ENCODE data around the gene NSMF. TPM values are rescaled to one million over a fixed set of nuclear protein-coding genes. Genes with fewer than 3 reads are reported as not detected.

Gene NSMF
- total and polyA plus RNA-seq, 2 experiments from 2014 or later: 73.0 to 107 TPM

DNA sequence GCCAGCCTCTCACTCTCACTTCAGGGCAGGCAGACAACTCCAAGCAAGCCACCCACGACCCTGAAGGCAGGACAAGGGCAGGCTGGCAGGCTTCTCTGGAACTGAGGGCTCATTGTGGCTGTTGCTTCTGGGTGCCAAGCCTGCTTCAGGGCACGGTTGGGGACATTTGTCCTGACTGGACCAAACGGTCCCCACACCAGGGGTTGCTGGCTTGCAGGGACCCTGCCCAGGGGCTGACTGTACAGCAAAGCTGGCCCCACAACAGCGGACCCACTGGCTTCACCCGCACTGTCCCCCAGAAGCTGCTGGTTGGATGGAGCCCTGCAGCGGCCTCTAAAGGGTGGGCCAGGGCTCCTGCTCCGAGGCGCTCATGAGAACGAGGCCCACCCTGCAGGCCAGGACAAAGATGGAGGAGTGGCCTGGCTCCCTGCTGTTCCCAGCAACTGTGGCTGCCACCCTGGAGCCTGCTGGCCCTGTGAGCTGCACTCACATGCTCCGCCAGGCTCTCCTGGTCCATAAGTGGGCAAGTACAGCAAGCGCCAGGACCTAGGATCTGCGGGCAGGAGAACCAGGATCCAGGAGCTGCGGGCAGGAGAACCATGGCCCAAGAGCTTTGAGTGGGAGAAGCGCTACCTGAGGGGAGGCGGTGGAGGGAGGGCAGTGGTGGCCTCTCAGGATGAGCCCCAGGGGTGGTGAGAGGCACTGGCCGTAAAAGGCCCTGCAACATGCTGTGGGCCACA lies 34.4 kb upstream of the NSMF start:
- DNase-seq (ENCODE audit: low read depth in 1 of 2, low spot score in 1 of 2): no peak
- Histone ChIP-seq H3K4me3 (no peak overlapping the region), H3K4me1 (ENCODE audit: low read depth) (peaks cover 16% of the 10 kb centered on the region), H3K27me3 (no peaks in the 10 kb centered on the region), H3K27ac (no peak overlapping the region), H3K36me3 (no peaks in the 10 kb centered on the region), H3K9me3 (ENCODE audit: low read depth) (no peaks in the 10 kb centered on the region)
- TF ChIP-seq, protein P1, sequence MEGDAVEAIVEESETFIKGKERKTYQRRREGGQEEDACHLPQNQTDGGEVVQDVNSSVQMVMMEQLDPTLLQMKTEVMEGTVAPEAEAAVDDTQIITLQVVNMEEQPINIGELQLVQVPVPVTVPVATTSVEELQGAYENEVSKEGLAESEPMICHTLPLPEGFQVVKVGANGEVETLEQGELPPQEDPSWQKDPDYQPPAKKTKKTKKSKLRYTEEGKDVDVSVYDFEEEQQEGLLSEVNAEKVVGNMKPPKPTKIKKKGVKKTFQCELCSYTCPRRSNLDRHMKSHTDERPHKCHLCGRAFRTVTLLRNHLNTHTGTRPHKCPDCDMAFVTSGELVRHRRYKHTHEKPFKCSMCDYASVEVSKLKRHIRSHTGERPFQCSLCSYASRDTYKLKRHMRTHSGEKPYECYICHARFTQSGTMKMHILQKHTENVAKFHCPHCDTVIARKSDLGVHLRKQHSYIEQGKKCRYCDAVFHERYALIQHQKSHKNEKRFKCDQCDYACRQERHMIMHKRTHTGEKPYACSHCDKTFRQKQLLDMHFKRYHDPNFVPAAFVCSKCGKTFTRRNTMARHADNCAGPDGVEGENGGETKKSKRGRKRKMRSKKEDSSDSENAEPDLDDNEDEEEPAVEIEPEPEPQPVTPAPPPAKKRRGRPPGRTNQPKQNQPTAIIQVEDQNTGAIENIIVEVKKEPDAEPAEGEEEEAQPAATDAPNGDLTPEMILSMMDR (IDR thresholded peaks at IDR 0.05; ENCODE audit: low read depth, low read length): no peak

DNA sequence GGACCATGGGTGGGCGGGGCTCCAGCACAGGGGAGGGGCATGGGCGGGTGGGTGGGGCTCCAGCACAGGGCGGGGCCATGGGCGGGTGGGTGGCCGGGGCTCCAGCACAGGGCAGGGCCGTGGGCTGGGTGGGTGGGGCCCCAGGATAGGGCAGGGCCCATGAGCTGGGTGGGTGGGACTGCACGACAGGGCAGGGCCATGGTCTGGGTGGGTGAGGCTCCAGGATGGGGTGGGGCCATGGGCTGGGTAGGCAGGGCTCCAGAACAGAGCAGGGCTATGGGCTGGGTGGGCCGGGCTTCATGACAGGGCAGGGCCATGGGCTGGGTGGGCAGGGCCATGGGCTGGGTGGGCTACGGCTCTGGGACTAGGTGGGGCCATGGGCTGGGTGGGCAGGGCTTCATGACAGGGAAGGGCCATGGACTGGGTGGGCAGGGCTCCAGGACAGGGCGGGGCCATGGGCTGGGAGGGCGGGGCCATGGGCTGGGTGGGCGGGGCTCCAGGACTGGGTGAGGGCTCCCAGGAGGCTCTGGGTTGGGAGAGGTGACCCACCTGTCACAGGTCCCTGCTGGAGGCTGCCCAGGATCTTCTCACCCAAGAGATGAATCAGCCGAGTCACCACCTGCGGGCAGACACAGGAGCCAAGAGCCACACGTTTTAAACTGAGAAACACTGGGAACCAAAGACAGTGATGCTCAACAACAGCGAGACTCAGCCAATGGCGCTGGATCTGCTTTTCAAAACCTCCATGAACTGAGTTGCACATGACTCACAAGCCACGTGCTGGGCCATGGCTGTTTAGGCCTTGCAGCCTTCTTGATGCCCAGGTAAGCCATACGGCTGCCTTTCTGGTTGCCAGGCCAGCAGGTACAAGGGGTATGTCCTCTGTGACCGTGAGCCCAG lies 33.6 kb upstream of the NSMF start:
- Histone ChIP-seq H3K9me3 (ENCODE audit: low read depth) (no peaks in the 10 kb centered on the region), H3K27ac (no peak overlapping the region), H3K36me3 (no peaks in the 10 kb centered on the region), H3K27me3 (no peaks in the 10 kb centered on the region), H3K4me1 (ENCODE audit: low read depth) (peaks cover 16% of the 10 kb centered on the region), H3K4me3 (no peak overlapping the region)
- DNase-seq (ENCODE audit: low read depth in 1 of 2, low spot score in 1 of 2): no peak
- TF ChIP-seq, protein P1 (IDR thresholded peaks at IDR 0.05; ENCODE audit: low read depth, low read length): no peak

DNA sequence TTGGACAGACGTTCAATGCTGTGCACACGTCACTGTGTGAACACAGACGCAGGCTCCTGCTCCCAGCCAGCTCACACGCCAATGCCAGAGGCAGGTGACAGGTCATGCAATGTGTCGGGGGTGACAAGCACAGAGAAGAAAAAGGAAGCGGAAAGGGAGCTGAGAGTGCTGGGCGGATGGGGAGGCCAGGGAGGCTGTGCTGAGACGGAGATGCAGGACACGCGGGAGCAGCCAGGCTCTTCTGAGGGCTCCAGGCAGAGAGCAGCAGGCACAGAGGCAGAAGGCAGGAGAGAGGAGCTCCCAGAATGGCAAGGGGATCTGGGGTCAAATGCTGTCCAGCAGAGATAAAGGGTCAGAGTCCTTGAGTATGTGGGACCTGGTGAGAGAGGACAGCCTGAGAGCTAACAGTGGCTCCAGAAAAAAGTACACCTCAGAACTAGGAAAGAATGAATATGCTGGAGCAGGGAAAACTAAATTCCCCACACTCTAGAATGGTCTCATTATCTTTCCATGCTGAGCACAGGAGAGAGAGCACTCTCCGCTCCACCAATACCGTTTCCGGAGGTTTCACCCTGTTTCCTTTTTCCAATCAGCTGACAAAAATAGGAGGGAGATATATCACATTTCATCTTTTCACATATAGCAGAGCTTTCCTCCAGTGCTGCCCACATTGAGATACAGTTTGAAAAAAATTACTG lies 32.8 kb upstream of the NSMF start:
- peak in 1 of 2 donors; percentile 40 for DNase-seq (ENCODE audit: low read depth in 1 of 2, low spot score in 1 of 2)
- H3K4me1 ChIP-seq (ENCODE audit: low read depth): peaks cover 16% of the 10 kb centered on the region
- TF ChIP-seq, protein P1 (IDR thresholded peaks at IDR 0.05; ENCODE audit: low read depth, low read length): no peak

DNA sequence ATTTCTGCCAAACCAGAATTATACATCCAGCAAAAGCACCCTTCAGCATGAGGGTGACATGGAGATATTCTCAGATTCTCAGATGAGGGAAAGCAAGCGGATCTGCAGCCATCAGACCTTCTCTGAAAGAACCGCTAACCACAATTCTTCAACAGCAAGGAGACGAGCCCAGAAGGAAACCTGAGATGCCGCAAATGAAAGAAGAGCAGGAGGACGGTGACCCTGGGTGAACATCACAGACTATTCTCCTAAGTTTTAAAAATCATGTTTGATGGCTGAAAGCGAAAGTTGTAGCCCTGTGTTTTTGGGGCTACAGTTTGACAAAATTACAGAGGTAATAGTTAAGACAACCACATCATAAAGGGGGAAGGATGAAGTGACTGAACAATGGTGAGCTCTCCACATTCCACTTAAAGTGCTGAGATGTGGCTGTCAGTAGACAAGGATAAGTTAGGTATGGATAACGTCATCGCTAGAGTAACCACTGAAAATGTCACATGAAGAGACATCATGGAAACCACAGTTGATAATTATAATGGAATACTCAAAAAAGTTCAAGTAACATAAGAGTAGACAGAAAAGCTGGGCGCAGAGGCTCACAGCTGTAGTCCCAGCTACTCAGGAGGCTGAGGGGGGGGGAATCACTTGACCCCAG lies 31.5 kb upstream of the NSMF start:
- Histone ChIP-seq H3K4me1 (ENCODE audit: low read depth) (peaks cover 16% of the 10 kb centered on the region), H3K9me3 (ENCODE audit: low read depth) (no peaks in the 10 kb centered on the region), H3K27me3 (no peaks in the 10 kb centered on the region), H3K27ac (no peak overlapping the region), H3K36me3 (no peaks in the 10 kb centered on the region), H3K4me3 (no peak overlapping the region)
- TF ChIP-seq, protein P1 (IDR thresholded peaks at IDR 0.05; ENCODE audit: low read depth, low read length): no peak
- peak in 1 of 2 donors; percentile 5 for DNase-seq (ENCODE audit: low read depth in 1 of 2, low spot score in 1 of 2)

More for the DNA sequence above, 32.8 kb upstream of the NSMF start:
- H3K9me3 ChIP-seq (ENCODE audit: low read depth): no peaks in the 10 kb centered on the region
- no peak overlapping the region for H3K27ac ChIP-seq
- no peak overlapping the region for H3K4me3 ChIP-seq
- no peaks in the 10 kb centered on the region for H3K27me3 ChIP-seq
- H3K36me3 ChIP-seq: no peaks in the 10 kb centered on the region

DNA sequence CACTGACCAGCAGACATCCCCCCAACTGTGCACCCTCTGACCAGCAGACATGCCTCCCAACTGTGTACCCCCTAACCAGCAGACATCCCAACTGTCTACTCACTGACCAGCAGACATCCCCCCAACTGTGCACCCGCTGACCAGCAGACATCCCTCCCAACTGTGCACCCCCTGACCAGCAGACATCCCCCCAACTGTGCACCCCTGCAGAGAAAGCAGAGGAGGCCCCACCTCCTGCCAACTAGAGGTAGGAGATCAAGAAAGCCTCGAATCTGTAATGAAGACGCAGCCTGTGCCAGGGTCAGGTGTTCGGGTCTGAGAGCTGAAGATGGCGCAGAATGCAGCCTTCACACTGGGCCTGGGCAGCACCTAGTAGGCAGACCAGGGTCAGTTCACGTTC lies 29.8 kb upstream of the NSMF start:
- H3K36me3 ChIP-seq: no peaks in the 10 kb centered on the region
- no peak for DNase-seq (ENCODE audit: low read depth in 1 of 2, low spot score in 1 of 2)
- H3K27ac ChIP-seq: no peak overlapping the region
- TF ChIP-seq, protein P1 (IDR thresholded peaks at IDR 0.05; ENCODE audit: low read depth, low read length): no peak
- H3K27me3 ChIP-seq: no peaks in the 10 kb centered on the region
- H3K4me1 ChIP-seq (ENCODE audit: low read depth): peaks cover 16% of the 10 kb centered on the region
- H3K4me3 ChIP-seq: no peak overlapping the region
- H3K9me3 ChIP-seq (ENCODE audit: low read depth): no peaks in the 10 kb centered on the region
